Measurements from ENCODE around the gene XAF1. TPM values are rescaled to one million over a fixed set of nuclear protein-coding genes. Genes with fewer than 3 reads are reported as not detected.

Gene XAF1
- polyA plus RNA-seq, 3 donors: 28.4 to 45.9 (median 31.9) TPM

GRCh38 chr17:6780001-6780400, 24.2 kb downstream of the XAF1 start:
- H3K27me3 ChIP-seq (ENCODE audit: control insufficient read depth in 2 of 2, insufficient read depth in 2 of 2, low read length in 2 of 2): peaks cover 28 to 35% of the 10 kb centered on the region in 2 donors
- H3K4me2 ChIP-seq (replicated peaks; ENCODE audit: extremely low read depth, low read length, poor library complexity, severe bottlenecking): no peak overlapping the region
- Mint-ChIP-seq H3K27ac (no peak overlapping the region), H3K36me3 (peaks cover 1 to 3% of the 10 kb centered on the region in 2 donors), H3K27me3 (ENCODE audit: low read depth in 3 of 3) (peaks cover 40 to 69% (median 57%) of the 10 kb centered on the region in 3 donors), H3K4me1 (peaks cover 9% of the 10 kb centered on the region), H3K4me3 (no peak overlapping the region), H3K9me3 (peaks cover 7 to 28% (median 14%) of the 10 kb centered on the region in 7 donors)
- H3K36me3 ChIP-seq (replicated peaks in 1 of 2; ENCODE audit: control insufficient read depth in 1 of 2, insufficient read depth in 2 of 2, low read length in 2 of 2): peaks cover 0 to under 1% of the 10 kb centered on the region in 2 donors
- H4K20me1 ChIP-seq (ENCODE audit: insufficient read depth, low read length): peaks cover 10% of the 10 kb centered on the region
- no peak for DNase-seq
- H3K9me3 ChIP-seq (replicated peaks in 1 of 2; ENCODE audit: control insufficient read depth in 1 of 2, insufficient read depth in 1 of 2, low read length in 2 of 2): peaks cover 14 to 17% of the 10 kb centered on the region in 2 donors
- H3K4me3 ChIP-seq (replicated peaks in 1 of 3; ENCODE audit: low read depth in 2 of 3, low read length in 3 of 3): no peak overlapping the region
- TF ChIP-seq, protein P1, sequence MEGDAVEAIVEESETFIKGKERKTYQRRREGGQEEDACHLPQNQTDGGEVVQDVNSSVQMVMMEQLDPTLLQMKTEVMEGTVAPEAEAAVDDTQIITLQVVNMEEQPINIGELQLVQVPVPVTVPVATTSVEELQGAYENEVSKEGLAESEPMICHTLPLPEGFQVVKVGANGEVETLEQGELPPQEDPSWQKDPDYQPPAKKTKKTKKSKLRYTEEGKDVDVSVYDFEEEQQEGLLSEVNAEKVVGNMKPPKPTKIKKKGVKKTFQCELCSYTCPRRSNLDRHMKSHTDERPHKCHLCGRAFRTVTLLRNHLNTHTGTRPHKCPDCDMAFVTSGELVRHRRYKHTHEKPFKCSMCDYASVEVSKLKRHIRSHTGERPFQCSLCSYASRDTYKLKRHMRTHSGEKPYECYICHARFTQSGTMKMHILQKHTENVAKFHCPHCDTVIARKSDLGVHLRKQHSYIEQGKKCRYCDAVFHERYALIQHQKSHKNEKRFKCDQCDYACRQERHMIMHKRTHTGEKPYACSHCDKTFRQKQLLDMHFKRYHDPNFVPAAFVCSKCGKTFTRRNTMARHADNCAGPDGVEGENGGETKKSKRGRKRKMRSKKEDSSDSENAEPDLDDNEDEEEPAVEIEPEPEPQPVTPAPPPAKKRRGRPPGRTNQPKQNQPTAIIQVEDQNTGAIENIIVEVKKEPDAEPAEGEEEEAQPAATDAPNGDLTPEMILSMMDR (IDR thresholded peaks at IDR 0.05): no peak
- intact Hi-C loops (cut with micrococcal nuclease): no loop called here
- no peak overlapping the region for H2AFZ ChIP-seq (ENCODE audit: insufficient read depth, low read depth, low read length, poor library complexity, severe bottlenecking)
- no peak overlapping the region for H3K27ac ChIP-seq (ENCODE audit: low read depth in 1 of 2, low read length in 2 of 2)
- H3K79me2 ChIP-seq (ENCODE audit: insufficient read depth, low read length): no peaks in the 10 kb centered on the region
- WGBS (ENCODE audit: insufficient coverage): 100% methylated on average over 7 of the region's 8 CpGs
- no peak overlapping the region for H3K9ac ChIP-seq (ENCODE audit: insufficient read depth, low read length, poor library complexity, severe bottlenecking)
- no peaks in the 10 kb centered on the region for H3K4me1 ChIP-seq (ENCODE audit: control insufficient read depth in 1 of 2, insufficient read depth in 2 of 2, low read length in 2 of 2)

GRCh38 chr17:6780886-6781285, 25.0 kb downstream of the XAF1 start:
- intact Hi-C loops (cut with micrococcal nuclease): no loop called here
- Histone ChIP-seq H3K4me2 (replicated peaks; ENCODE audit: extremely low read depth, low read length, poor library complexity, severe bottlenecking) (no peak overlapping the region), H2AFZ (ENCODE audit: insufficient read depth, low read depth, low read length, poor library complexity, severe bottlenecking) (no peak overlapping the region), H3K9ac (ENCODE audit: insufficient read depth, low read length, poor library complexity, severe bottlenecking) (no peak overlapping the region), H3K79me2 (ENCODE audit: insufficient read depth, low read length) (no peaks in the 10 kb centered on the region), H3K36me3 (replicated peaks in 1 of 2; ENCODE audit: control insufficient read depth in 1 of 2, insufficient read depth in 2 of 2, low read length in 2 of 2) (no peaks in the 10 kb centered on the region), H3K27ac (ENCODE audit: low read depth in 1 of 2, low read length in 2 of 2) (no peak overlapping the region), H4K20me1 (ENCODE audit: insufficient read depth, low read length) (peaks cover 5% of the 10 kb centered on the region), H3K4me1 (ENCODE audit: control insufficient read depth in 1 of 2, insufficient read depth in 2 of 2, low read length in 2 of 2) (no peaks in the 10 kb centered on the region), H3K27me3 (ENCODE audit: control insufficient read depth in 2 of 2, insufficient read depth in 2 of 2, low read length in 2 of 2) (peaks cover 28 to 32% of the 10 kb centered on the region in 2 donors), H3K4me3 (replicated peaks in 1 of 3; ENCODE audit: low read depth in 2 of 3, low read length in 3 of 3) (no peak overlapping the region), H3K9me3 (replicated peaks in 1 of 2; ENCODE audit: control insufficient read depth in 1 of 2, insufficient read depth in 1 of 2, low read length in 2 of 2) (peaks cover 5 to 9% of the 10 kb centered on the region in 2 donors)
- H3K27ac Mint-ChIP-seq: no peak overlapping the region
- no peak for DNase-seq
- no peaks in the 10 kb centered on the region for H3K36me3 Mint-ChIP-seq
- TF ChIP-seq, protein P1 (IDR thresholded peaks at IDR 0.05): no peak
- WGBS (ENCODE audit: insufficient coverage): no CpG with 5 or more reads among the region's 3 CpGs
- peaks cover 4 to 19% (median 6%) of the 10 kb centered on the region in 7 donors for H3K9me3 Mint-ChIP-seq
- H3K4me3 Mint-ChIP-seq: no peak overlapping the region
- peaks cover 2% of the 10 kb centered on the region for H3K4me1 Mint-ChIP-seq
- H3K27me3 Mint-ChIP-seq (ENCODE audit: low read depth in 3 of 3): peaks cover 38 to 67% (median 53%) of the 10 kb centered on the region in 3 donors

All from CD14-positive monocyte (primary cell).